HUES64 (cell line): Measurements from ENCODE around the gene BCL2L11.

ENCODE experiments used
- H3K27ac ChIP-seq: 2 replicates; pipeline ENCODE4 v1.7.0; 2013; ENCODE audit warnings: low read depth, low read length, inconsistent platforms
- H3K27me3 ChIP-seq: 2 replicates; pipeline ENCODE4 v1.6.1; 2013; ENCODE audit warnings: mild to moderate bottlenecking, low read length; ENCODE audit not compliant: insufficient read depth
- H3K36me3 ChIP-seq: 2 replicates; pipeline ENCODE4 v1.6.1; 2013; ENCODE audit warnings: mild to moderate bottlenecking, low read length; ENCODE audit not compliant: insufficient read depth
- H3K4me1 ChIP-seq: 2 replicates; pipeline ENCODE4 v1.6.1; 2013; ENCODE audit warnings: mild to moderate bottlenecking, low read length, moderate library complexity; ENCODE audit not compliant: insufficient read depth
- H3K4me3 ChIP-seq: 2 replicates; pipeline ENCODE4 v1.5.1; 2013; ENCODE audit warnings: mild to moderate bottlenecking, low read length, moderate library complexity
- H3K9ac ChIP-seq: 2 replicates; pipeline ENCODE4 v1.6.1; 2013; ENCODE audit warnings: mild to moderate bottlenecking, low read depth, low read length
- H3K9me3 ChIP-seq: 2 replicates; pipeline ENCODE4 v1.6.1; 2013; ENCODE audit warnings: low read depth, low read length; ENCODE audit not compliant: insufficient read depth
- WGBS: fragments of 150-250, 120-280 bp; methylation state at CpG from one replicate; pipeline ENCODE4 v1.1.7; 2013; ENCODE audit warnings: missing lambda C conversion rate; 5-methylcytosine and 5-hydroxymethylcytosine counted together

BCL2L11 gene

GRCh38 chr2:111172666-111173065 is 52.0 kb downstream of the BCL2L11 start:
- Histone ChIP-seq H3K27ac (no peak overlapping the region), H3K9me3 (no peaks in the 10 kb centered on the region), H3K36me3 (no peaks in the 10 kb centered on the region), H3K9ac (no peak overlapping the region), H3K4me3 (no peak overlapping the region), H3K4me1 (peaks cover 20% of the 10 kb centered on the region), H3K27me3 (no peaks in the 10 kb centered on the region)
- 94% methylated on average over 5 of the region's 5 CpGs for WGBS

DNA sequence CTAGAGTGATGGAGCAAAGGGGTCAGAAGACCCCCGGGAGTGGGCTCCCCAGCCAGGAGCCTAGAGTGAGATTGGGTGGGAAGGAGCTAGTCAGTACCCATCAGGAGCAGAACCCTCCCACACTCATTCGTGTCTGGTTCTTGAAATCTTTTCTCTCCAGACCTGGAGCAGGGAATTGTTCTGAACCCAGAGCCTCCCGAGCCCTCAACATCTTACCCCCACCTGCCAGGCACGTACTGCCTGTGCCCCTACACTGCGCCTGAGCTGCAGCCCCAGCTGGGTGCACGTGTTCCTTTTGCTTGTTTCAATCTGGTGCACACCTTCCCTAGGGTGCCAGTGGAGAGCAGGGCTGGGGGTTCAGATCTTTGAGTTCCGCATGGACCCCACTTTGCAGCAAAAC is 52.6 kb downstream of the BCL2L11 start:
- WGBS: 92% methylated on average over 7 of the region's 7 CpGs
- Histone ChIP-seq H3K27me3 (no peaks in the 10 kb centered on the region), H3K4me1 (peaks cover 19% of the 10 kb centered on the region), H3K9me3 (no peaks in the 10 kb centered on the region), H3K9ac (no peak overlapping the region), H3K4me3 (no peak overlapping the region), H3K36me3 (no peaks in the 10 kb centered on the region), H3K27ac (no peak overlapping the region)

GRCh38 chr2:111173856-111174255 is 53.1 kb downstream of the BCL2L11 start:
- H3K27ac ChIP-seq: no peak overlapping the region
- no peak overlapping the region for H3K4me3 ChIP-seq
- no peak overlapping the region for H3K9ac ChIP-seq
- no peaks in the 10 kb centered on the region for H3K36me3 ChIP-seq
- no peaks in the 10 kb centered on the region for H3K27me3 ChIP-seq
- no peaks in the 10 kb centered on the region for H3K9me3 ChIP-seq
- H3K4me1 ChIP-seq: peaks cover 16% of the 10 kb centered on the region
- WGBS: 93% methylated on average over 6 of the region's 6 CpGs

- Histone ChIP-seq H3K9ac (no peak overlapping the region), H3K9me3 (no peaks in the 10 kb centered on the region), H3K4me1 (peaks cover 16% of the 10 kb centered on the region), H3K27ac (no peak overlapping the region), H3K27me3 (no peaks in the 10 kb centered on the region), H3K4me3 (no peak overlapping the region), H3K36me3 (no peaks in the 10 kb centered on the region)
- WGBS: 89% methylated on average over 4 of the region's 4 CpGs
These were observed 54.9 kb downstream of the BCL2L11 start for GRCh38 chr2:111175615-111176014.

DNA sequence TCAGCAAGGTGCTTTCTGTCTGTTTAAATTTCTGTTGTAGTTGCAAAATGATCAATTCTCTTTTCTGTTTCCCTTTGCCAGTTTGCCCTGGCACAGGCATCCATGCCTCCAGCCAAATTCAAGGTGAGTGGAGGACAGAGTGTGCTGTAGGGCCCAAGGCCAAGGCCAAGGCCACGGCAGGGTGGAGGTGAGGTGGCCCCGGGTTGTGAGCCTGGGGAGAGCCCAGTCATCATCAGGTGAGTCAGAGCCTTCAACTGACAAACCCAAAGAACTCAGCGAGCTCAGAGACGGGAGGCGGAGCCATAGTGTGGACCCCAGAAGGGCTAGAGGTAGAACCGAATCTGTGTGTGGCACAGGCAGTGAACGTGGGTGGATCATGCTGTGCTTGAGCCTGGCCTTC is 55.7 kb downstream of the BCL2L11 start:
- H3K27me3 ChIP-seq: no peaks in the 10 kb centered on the region
- WGBS: 86% methylated on average over 7 of the region's 7 CpGs
- H3K36me3 ChIP-seq: no peaks in the 10 kb centered on the region
- H3K9me3 ChIP-seq: no peaks in the 10 kb centered on the region
- peaks cover 10% of the 10 kb centered on the region for H3K4me1 ChIP-seq
- H3K27ac ChIP-seq: no peak overlapping the region
- H3K9ac ChIP-seq: no peak overlapping the region
- no peak overlapping the region for H3K4me3 ChIP-seq

GRCh38 chr2:111176867-111177266 is 56.2 kb downstream of the BCL2L11 start:
- Histone ChIP-seq H3K9ac (no peak overlapping the region), H3K4me1 (peaks cover 10% of the 10 kb centered on the region; the same call in 1 of the 2 replicates), H3K9me3 (no peaks in the 10 kb centered on the region), H3K4me3 (no peak overlapping the region), H3K27me3 (no peaks in the 10 kb centered on the region), H3K27ac (no peak overlapping the region), H3K36me3 (no peaks in the 10 kb centered on the region)
- WGBS: 90% methylated on average over 4 of the region's 4 CpGs

GRCh38 chr2:111178296-111178695 is 57.6 kb downstream of the BCL2L11 start:
- H3K9ac ChIP-seq: no peak overlapping the region
- H3K36me3 ChIP-seq: no peaks in the 10 kb centered on the region
- no peak overlapping the region for H3K4me3 ChIP-seq
- no peaks in the 10 kb centered on the region for H3K27me3 ChIP-seq
- H3K27ac ChIP-seq: no peak overlapping the region
- 96% methylated on average over 4 of the region's 4 CpGs for WGBS
- no peaks in the 10 kb centered on the region for H3K9me3 ChIP-seq
- peaks cover 10% of the 10 kb centered on the region; the same call in 1 of the 2 replicates for H3K4me1 ChIP-seq

GRCh38 chr2:111178730-111179405 is 58.2 kb downstream of the BCL2L11 start:
- Histone ChIP-seq H3K9me3 (no peaks in the 10 kb centered on the region), H3K9ac (no peak overlapping the region), H3K27me3 (no peaks in the 10 kb centered on the region), H3K36me3 (no peaks in the 10 kb centered on the region), H3K4me3 (no peak overlapping the region), H3K4me1 (peaks cover 8% of the 10 kb centered on the region; the same call in 1 of the 2 replicates), H3K27ac (no peak overlapping the region)
- 91% methylated on average over 5 of the region's 5 CpGs for WGBS

GRCh38 chr2:111182121-111182520 is 61.4 kb downstream of the BCL2L11 start:
- H3K9me3 ChIP-seq: no peaks in the 10 kb centered on the region
- no peaks in the 10 kb centered on the region for H3K4me1 ChIP-seq
- H3K4me3 ChIP-seq: no peak overlapping the region
- no peak overlapping the region for H3K9ac ChIP-seq
- no peaks in the 10 kb centered on the region for H3K36me3 ChIP-seq
- H3K27ac ChIP-seq: no peak overlapping the region
- 93% methylated on average over 2 of the region's 2 CpGs for WGBS
- no peaks in the 10 kb centered on the region for H3K27me3 ChIP-seq

- Histone ChIP-seq H3K4me3 (no peak overlapping the region), H3K27ac (no peak overlapping the region), H3K9ac (no peak overlapping the region), H3K4me1 (no peaks in the 10 kb centered on the region), H3K9me3 (no peaks in the 10 kb centered on the region), H3K27me3 (no peaks in the 10 kb centered on the region), H3K36me3 (no peaks in the 10 kb centered on the region)
- 89% methylated on average over 2 of the region's 2 CpGs for WGBS
These were observed 62.0 kb downstream of the BCL2L11 start for GRCh38 chr2:111182740-111183139.

- no peak overlapping the region for H3K27ac ChIP-seq
- H3K36me3 ChIP-seq: no peaks in the 10 kb centered on the region
- H3K4me1 ChIP-seq: no peaks in the 10 kb centered on the region
- no peaks in the 10 kb centered on the region for H3K9me3 ChIP-seq
- 81% methylated on average over 2 of the region's 2 CpGs for WGBS
- H3K4me3 ChIP-seq: no peak overlapping the region
- H3K27me3 ChIP-seq: no peaks in the 10 kb centered on the region
- no peak overlapping the region for H3K9ac ChIP-seq
These were observed 64.1 kb downstream of the BCL2L11 start for GRCh38 chr2:111184725-111185310.
